RWPE1 (cell line): ENCODE measurements around the gene GOLGA1.
"Not testable (repeated sequence)": the region's sequence is repeated elsewhere in the genome, so short reads cannot be mapped to it uniquely, and the experiment has no call there.

Source experiments
- CTCF ChIA-PET: fragments of 350-600 bp; sonication (Branson Sonifier 250); formaldehyde crosslinking; extraction: SDS; loops from one replicate; lab custom pipeline; 2021; lab: Yijun Ruan, JAX
- POLR2A ChIA-PET: fragments of 400-600 bp; formaldehyde crosslinking; extraction: SDS; loops from one replicate; lab custom pipeline; 2020; ENCODE audit warnings: antibody characterized with exemption; ENCODE audit not compliant: low non-redundant PET; lab: Yijun Ruan, JAX
- DNase-seq: peaks from one replicate; pipeline ENCODE4 v3.0.0; 2012; ENCODE audit warnings: low spot score
- H3K27ac ChIP-seq: fragments of 450-650 bp; 2 replicates; pipeline ENCODE4 v1.5.1; 2017
- CTCF ChIP-seq: fragments of 450-650 bp; conservative IDR thresholded peaks from 2 replicates; pipeline ENCODE4 v1.5.1; 2017; ENCODE audit warnings: low read depth, mild to moderate bottlenecking

GOLGA1 gene

GRCh38 chr9:124846969-124847368 lies 93.9 kb downstream of the GOLGA1 start:
- POLR2A ChIA-PET: no interaction called here

GRCh38 chr9:124846467-124846866 lies 94.4 kb downstream of the GOLGA1 start:
- DNase-seq, POLR2A ChIA-PET, H3K27ac ChIP-seq: not testable (repeated sequence)
- CTCF ChIA-PET: interaction anchor here (18.3 kb wide), 1 partner anchor 71 kb away, joined by 761 read pairs; the partner anchor contains the start of genes NR6A1 and OLFML2A

More at GRCh38 chr9:124846969-124847368, 93.9 kb downstream of the GOLGA1 start:
- TF ChIP-seq CTCF: no peak
- CTCF ChIA-PET: interaction anchor here (0.5 to 18.3 kb wide), 2 partner anchors 71 to 205 kb away, joined by 3 to 761 read pairs; partner anchors contain the start of genes NR6A1 and OLFML2A
- DNase-seq: no peak
- H3K27ac ChIP-seq: no peak overlapping the region

- ChIA-PET CTCF (interaction anchor here (0.7 to 18.3 kb wide), 3 partner anchors 7 to 69 kb away, joined by 6 to 761 read pairs (median 101); partner anchors contain the start of genes NR6A1, OLFML2A and WDR38), POLR2A (no interaction called here)
- DNase-seq: no peak
- peak overlapping the region; percentile 35 for H3K27ac ChIP-seq
- no peak for TF ChIP-seq CTCF
Observed at GRCh38 chr9:124844291-124844690, 96.6 kb downstream of the GOLGA1 start.

GRCh38 chr9:124843456-124844034 lies 97.3 kb downstream of the GOLGA1 start:
- ChIA-PET CTCF (interaction anchor here (0.6 to 18.3 kb wide), 4 partner anchors 8 to 68 kb away, joined by 3 to 761 read pairs (median 52); partner anchors contain the start of genes NR6A1, OLFML2A and WDR38), POLR2A (interaction anchor here (0.6 kb wide), 1 partner anchor 25 kb away, joined by 3 read pairs; no protein-coding TSS in a partner anchor)
- H3K27ac ChIP-seq: peak overlapping the region; percentile 35; the same call in 1 of the 2 replicates
- no peak for DNase-seq
- TF ChIP-seq CTCF: no peak

GRCh38 chr9:124841075-124841821 lies 99.6 kb downstream of the GOLGA1 start:
- no peak for DNase-seq
- ChIA-PET POLR2A (no interaction called here), CTCF (interaction anchor here (0.6 to 18.3 kb wide), 8 partner anchors 10 to 66 kb away, joined by 3 to 761 read pairs (median 5); partner anchors contain the start of genes NR6A1, OLFML2A and WDR38)
- H3K27ac ChIP-seq: peak overlapping the region; percentile 37
- no peak for TF ChIP-seq CTCF

GRCh38 chr9:124840300-124840833 lies 100.5 kb downstream of the GOLGA1 start:
- peak overlapping the region; percentile 22 for H3K27ac ChIP-seq
- no peak for DNase-seq
- ChIA-PET POLR2A (no interaction called here), CTCF (interaction anchor here (0.6 to 18.3 kb wide), 13 partner anchors 9 to 78 kb away, joined by 3 to 761 read pairs (median 4); partner anchors contain the start of genes NR6A1, OLFML2A and WDR38)
- TF ChIP-seq CTCF: no peak; the same call in 1 of the 2 replicates
